HG03103 (cell line): ENCODE data around the gene GLIPR1.
"Not testable (repeated sequence)": the region's sequence is repeated elsewhere in the genome, so short reads cannot be mapped to it uniquely, and the experiment has no call there.

Experiments
- ATAC-seq: cut with Tn5 transposase; IDR thresholded peaks from one replicate; pipeline ENCODE4 v1.9.1; 2021; ENCODE audit warnings: low read depth; ENCODE audit not compliant: unreplicated experiment

The GLIPR1 gene

DNA sequence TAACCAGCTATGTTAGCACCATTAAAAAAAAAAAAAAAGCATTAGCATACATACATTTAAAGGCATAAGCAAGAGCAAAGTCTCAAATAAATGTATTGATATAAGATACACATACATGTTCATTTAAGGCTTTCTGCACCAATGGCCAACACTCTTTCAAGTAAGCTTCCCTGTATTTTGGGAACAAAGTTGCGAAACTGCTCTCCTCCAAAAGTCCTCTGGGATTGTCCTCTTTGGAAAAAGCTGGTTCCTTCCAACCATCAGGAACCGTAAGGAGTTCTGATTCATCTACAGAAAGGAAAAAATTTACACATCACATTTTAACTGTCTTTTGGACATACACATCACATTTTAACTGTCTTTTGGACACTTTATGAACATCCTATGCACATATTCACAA is 27.6 kb downstream of the GLIPR1 start:
- ATAC-seq = no peak

GRCh38 chr12:75509621-75510020 is 29.1 kb downstream of the GLIPR1 start:
- ATAC-seq = no peak

DNA sequence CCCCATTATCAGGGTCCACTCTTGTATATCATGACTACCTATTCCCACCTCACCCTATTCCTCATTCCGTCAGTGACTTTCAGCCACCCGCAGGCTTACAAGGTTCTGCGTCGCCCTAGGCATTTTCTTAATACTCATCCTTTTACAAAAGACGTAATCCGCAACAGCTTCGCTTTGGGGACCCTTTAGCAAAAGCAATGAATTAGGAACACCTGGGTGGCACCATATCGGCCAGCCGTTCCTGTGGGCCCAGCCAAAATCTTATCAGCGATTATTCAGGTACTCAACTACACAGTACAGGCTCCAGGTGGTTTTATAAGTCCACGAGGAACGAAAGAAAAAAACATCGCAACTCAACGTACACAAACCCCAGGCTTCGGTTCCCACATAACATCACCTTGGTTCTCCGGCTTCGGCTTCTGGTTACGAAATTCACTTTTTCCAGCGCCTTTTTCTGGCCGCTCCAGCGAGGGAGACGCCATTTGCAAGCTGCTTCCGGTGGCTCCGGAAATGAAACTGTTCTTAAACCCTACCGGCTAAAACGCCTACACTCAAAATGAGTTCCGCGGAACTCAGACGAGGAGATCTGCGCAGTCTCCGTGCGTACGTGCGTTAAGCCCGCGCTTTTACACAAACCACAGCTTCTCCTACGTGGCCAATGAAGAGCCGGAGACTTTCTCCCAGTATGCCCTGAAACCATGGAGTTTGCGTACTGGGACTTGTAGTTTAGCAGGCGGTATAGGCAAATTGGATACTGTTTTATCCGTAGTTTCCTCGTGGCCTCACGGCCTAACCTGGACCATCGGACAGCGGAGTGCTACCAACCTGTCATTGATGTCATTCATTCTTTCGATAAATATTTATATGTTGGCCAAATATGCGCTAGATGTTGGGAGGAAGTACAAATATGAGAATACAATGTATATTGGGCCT is 30.8 kb downstream of the GLIPR1 start, which contains the start of gene KRR1:
TSS of gene KRR1 (minus strand) at position 494 of the 933 bp plus-strand sequence. CDS start at position 482, 12 bp downstream.
- peak; percentile 97 for ATAC-seq

DNA sequence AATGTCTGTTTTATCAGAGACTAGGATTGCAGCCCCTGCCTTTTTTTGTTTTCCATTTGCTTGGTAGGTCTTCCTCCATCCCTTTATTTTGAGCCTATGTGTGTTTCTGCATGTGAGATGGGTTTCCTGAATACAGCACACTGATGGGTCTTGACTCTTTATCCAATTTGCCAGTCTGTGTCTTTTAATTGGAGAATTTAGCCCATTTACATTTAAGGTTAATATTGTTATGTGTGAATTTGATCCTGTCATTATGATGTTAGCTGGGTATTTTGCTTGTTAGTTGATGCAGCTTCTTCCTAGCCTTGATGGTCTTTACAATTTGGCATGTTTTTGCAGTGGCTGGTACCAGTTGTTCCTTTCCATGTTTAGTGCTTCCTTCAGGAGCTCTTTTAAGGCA is 40.7 kb downstream of the GLIPR1 start:
- not testable (repeated sequence) for ATAC-seq

DNA sequence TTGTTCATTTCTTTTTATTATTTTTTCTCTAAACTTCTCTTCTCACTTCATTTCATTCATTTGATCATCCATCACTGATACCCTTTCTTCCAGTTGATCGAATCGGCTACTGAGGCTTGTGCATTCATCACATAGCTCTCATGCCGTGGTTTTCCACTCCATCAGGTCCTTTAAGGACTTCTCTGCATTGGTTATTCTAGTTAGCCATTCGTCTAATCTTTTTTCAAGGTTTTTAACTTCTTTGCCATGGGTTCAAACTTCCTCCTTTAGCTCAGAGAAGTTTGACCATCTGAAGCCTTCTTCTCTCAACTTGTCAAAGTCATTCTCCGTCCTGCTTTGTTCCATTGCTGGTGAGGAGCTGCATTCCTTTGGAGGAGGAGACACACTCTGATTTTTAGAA is 41.6 kb downstream of the GLIPR1 start:
- ATAC-seq = not testable (repeated sequence)

DNA sequence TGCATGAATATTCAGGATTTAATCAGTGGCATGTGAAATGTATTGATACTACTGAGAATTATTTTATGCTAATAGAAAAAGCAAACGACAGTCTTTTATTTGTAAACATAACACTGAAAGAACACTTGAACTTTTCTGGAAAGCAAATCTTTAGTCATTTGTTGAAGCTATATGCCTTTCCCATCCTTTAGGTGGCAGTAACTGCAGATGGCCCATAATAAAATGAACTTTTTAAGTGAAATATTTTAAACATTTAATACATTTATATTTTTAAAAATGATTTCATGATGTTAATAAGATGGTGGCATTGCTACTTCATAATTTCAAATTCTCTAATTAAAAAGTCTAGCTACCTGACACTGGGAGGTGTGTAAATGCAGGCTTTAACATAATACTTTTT is 44.7 kb downstream of the GLIPR1 start:
- no peak for ATAC-seq

DNA sequence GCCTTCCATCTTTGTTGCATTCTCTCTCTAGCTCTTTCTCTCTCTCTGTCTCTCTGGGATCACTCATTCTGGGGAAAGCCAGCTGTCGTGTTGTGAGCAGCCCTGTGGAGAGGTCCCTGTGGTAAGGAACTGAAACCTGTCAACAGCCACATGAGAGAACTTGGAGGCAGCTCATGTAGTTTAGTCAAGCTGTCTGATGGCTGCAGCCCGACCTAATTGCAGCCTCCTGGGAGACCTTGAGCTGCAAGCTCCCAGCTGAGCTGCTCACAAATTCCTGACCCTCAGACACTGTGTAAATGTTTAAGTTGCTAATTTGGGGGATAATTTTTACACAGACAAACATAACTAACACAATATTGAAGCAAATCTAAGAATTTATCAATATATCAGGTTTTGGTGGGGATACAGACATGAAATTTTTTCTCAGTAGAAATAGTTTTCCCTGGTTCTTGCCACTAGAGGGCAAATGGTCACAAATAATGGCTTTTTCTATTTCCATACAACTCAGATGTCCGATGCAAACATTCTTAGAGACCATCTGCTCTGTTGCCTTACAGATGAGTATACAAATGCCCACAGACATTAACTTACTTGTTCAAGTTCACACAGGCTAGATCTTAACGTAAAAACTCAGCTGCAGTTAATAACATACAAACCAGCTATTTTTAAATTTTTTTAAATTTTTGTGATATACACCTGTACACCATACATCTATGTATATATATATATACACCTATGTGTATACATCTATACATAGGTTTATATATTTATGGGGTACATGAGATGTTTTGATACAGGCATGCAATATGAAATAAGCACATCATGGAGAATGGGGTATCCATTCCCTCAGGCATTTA is 46.3 kb downstream of the GLIPR1 start:
- peak; percentile 97 for ATAC-seq

GRCh38 chr12:75528272-75528671 is 47.7 kb downstream of the GLIPR1 start:
- no peak for ATAC-seq

DNA sequence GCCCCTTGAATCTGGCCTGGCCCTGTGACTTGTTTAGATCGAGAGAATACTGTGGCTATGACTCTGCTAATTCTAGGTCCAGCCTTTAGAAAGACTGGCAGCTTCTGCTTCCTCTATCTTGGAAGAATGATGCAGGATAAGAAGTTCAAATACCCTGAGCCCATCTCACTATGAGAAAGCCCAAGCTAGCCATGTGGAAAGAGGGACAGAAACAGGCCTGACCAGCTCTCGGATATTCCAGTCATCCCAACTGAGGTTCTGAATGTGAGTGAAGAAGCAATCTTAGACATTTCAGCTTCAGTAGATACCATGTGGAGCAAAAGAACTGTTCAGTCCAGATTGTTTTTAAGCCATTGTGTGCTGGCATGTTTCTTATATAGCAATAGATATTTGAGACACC is 48.1 kb downstream of the GLIPR1 start:
- ATAC-seq = no peak

GRCh38 chr12:75529316-75529715 is 48.8 kb downstream of the GLIPR1 start:
- no peak for ATAC-seq

- no peak for ATAC-seq
Measured at GRCh38 chr12:75529826-75530225, 49.3 kb downstream of the GLIPR1 start.

DNA sequence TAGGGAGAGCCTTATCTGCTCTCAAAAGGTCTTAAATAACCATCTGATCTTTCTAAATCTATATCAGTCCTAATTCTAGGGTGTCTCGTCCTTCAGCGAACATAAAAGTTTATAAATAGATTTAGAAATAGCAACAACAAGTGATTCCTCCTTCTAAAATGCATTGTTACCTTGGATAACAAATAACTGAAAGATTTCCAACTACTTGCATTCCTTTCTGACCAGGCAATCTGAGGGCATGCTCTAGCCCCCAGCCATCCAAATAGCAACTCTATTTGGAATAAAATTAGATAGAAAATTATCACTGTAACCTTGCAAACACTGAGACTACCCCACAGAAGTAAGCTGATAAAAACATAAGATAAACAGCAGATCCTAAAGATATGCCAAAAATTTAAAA is 52.7 kb downstream of the GLIPR1 start:
- no peak for ATAC-seq

- ATAC-seq = no peak
Measured at GRCh38 chr12:75539889-75540288, 59.3 kb downstream of the GLIPR1 start.

DNA sequence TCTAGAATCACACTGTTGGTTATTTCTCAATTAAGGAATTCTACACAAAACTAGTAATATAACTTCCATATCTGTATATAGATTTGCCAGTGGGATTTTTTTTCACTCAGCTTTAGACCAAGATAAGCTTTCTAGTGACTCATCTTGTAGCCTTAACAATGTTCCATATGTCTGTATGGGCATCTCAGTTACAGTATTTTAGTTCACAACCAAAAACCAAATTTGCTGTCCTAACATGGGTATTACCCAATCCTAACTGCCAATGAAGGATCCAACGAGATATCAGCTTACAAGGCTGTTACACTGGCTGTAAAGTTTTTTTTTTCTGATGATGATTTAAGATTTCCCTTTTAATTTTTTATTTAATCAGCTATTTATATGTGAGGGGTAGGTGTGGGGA is 62.4 kb downstream of the GLIPR1 start:
- ATAC-seq = no peak

- no peak for ATAC-seq
Measured at GRCh38 chr12:75543529-75543928, 63.0 kb downstream of the GLIPR1 start.

DNA sequence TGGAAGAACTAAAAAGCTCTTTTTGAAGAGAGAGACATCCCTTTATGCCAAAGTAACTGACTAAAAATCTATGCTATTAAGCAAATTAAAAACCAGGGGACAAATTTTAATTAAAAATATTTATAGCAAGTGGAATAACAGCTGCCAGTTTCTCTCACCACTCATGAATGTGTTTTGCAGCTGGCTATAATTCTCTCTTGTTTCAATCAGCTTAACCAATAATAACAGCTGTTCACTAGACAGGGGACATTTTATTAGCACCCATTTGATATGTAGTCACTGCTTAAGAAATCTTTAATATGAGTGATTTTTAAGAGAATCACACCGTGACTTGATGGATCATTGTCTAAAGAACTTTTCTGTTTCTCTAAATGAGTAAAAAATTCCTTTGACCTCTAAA is 65.1 kb downstream of the GLIPR1 start:
- ATAC-seq = no peak

DNA sequence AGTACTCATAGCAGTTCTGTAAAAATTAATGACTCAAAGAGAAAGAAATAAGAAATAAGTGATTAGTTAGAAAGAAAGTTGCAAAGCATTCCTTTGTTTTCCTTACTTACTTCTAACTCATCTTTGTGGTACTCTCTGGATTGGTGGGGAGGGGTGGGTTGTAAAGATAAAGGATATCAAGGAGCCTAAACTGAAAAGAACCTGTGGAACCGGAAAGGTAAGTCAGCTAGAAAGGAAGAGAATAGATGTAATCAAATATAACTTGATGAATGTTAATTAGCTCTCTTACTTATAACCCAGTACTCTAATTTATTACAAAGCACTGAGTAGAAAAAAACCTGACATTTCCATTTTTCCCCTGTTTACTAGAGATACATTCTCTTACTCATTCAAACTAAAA is 68.3 kb downstream of the GLIPR1 start:
- no peak for ATAC-seq

GRCh38 chr12:75549989-75550388 is 69.4 kb downstream of the GLIPR1 start:
- no peak for ATAC-seq

DNA sequence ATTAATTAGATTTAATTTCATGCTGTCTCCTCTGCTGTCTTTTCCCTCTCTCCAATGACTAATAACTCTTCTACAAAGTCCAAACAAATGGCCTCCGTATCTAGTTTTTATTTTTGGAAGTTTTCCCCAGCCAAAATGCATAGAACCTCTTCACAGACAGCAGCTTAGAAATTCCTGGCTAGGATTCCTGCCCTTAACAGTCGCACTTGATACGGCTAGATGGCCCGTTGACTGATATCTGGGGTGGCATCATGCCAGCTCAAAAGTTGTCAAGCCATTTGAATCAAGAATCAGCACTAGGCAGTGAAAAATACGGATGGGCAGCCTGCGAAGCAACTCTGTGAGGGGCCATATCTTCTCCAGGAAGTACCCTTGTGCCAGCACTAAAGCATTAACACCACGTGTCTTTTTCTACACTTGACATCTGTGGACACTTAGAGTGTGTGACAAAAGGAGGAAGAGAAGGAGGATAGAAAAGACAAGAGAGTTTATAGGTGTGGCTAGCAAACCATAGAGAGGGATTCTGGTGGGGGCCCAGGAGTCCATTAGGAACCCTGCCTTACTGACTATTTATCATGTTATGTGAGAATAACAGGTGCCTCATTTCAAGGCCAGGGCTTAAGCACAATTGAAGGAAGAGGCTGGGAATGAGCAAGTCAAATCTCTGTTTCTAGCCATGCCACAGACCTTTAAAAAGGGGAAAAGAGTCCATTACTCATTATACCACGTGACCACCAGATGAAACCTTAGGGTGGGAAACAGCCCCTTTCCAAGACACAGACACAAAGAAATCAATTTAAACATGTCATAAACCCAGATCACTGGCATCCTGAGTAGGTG is 70.1 kb downstream of the GLIPR1 start:
- no peak for ATAC-seq

DNA sequence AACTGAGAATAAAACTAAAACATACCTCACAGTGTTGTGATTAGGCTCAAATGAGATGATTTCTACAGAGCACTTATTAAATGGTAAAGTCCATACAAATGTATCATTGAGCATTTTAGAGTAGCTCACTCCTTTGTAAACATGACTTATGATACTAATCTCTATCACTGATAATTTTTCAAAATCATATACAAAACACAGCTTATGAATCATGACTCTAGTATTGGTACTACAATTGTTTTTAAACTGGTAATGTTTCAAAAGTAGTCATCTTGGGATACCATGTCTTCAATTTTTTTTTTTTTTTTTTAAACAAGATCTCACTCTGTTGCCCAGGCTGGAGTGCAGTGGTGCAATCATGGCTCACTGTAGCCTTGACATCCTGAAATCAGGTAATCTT is 70.9 kb downstream of the GLIPR1 start:
- no peak for ATAC-seq

DNA sequence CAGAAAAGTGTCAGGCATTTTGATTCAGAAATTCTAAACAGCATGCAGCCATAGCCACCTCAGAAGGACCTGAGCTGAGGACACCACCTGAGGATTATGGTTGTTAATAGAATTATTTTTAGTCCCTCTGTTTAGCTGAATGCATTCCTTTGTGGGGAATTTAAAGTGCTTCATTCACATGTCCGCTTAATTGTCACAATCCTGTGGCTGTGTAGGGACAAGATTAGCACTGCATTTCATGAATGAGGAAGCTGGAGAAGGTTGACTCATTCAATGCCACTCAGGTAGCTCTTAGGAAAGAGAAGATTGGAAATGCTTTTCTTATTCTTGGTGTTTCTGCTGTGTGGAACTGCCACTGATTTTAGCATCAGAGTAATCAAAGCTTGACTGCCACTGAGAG is 72.8 kb downstream of the GLIPR1 start:
- no peak for ATAC-seq
